Activated CD4-positive, alpha-beta T cell treated with anti-CD3 and anti-CD28 coated beads, Interleukin-2, amount 50 U/mL, for 24 hours (primary cell): ENCODE results near the gene E2F8.

Experiments used
- DNase-seq, 2 donors: peaks; one replicate each; pipeline ENCODE4 v3.0.0-alpha.2; 2020; ENCODE audit warnings: low read depth in 1 of 2, low spot score in 1 of 2

Gene E2F8

GRCh38 chr11:19253153-19253745 is 12.5 kb upstream of the E2F8 start:
- no peak for DNase-seq

- no peak for DNase-seq
These were observed 11.8 kb upstream of the E2F8 start for GRCh38 chr11:19252394-19253152.

GRCh38 chr11:19251577-19251976 is 10.8 kb upstream of the E2F8 start:
- DNase-seq = no peak

GRCh38 chr11:19246816-19247215 is 6.1 kb upstream of the E2F8 start:
- DNase-seq = no peak

GRCh38 chr11:19245351-19245750 is 4.6 kb upstream of the E2F8 start:
- no peak for DNase-seq

- DNase-seq = no peak
These were observed 3.9 kb upstream of the E2F8 start for GRCh38 chr11:19244621-19245020.

- DNase-seq = no peak
These were observed 3.3 kb upstream of the E2F8 start for GRCh38 chr11:19244084-19244483.

- no peak for DNase-seq
These were observed 2.9 kb upstream of the E2F8 start for GRCh38 chr11:19243613-19244012.

GRCh38 chr11:19243143-19243542 is 2.4 kb upstream of the E2F8 start:
- DNase-seq = no peak

GRCh38 chr11:19242179-19242932 is 1.6 kb upstream of the E2F8 start:
- DNase-seq = no peak

GRCh38 chr11:19241260-19242178 is 774 bp upstream of the E2F8 start:
- no peak for DNase-seq

- no peak for DNase-seq
These were observed 1.7 kb downstream of the E2F8 start for GRCh38 chr11:19239039-19239438.

- no peak for DNase-seq
These were observed 2.9 kb downstream of the E2F8 start for GRCh38 chr11:19237813-19238212.

- no peak for DNase-seq
These were observed 3.4 kb downstream of the E2F8 start for GRCh38 chr11:19237381-19237780.

- DNase-seq = no peak
These were observed 6.4 kb downstream of the E2F8 start for GRCh38 chr11:19234231-19234817.

GRCh38 chr11:19232910-19233503 is 7.7 kb downstream of the E2F8 start:
- DNase-seq = no peak

- DNase-seq = no peak
These were observed 11.1 kb downstream of the E2F8 start for GRCh38 chr11:19229671-19230070.

GRCh38 chr11:19228968-19229367 is 11.8 kb downstream of the E2F8 start:
- no peak for DNase-seq

GRCh38 chr11:19226378-19227195 is 14.2 kb downstream of the E2F8 start:
- DNase-seq = no peak

GRCh38 chr11:19225581-19225980 is 15.2 kb downstream of the E2F8 start:
- no peak for DNase-seq
